Stomach (tissue), 19 donors: ENCODE measurements around the gene ZNF182. TPM values are rescaled to one million over a fixed set of nuclear protein-coding genes. Genes with fewer than 3 reads are reported as not detected.
A peak's percentile ranks its signal among the peaks of the same experiment; 100 is the strongest.

Experiments
- DNase-seq, 2 donors: peaks; one replicate each; pipeline versions ENCODE4 v3.0.0 to v3.0.0-alpha.2; 2013 to 2019
- H3K27ac ChIP-seq, 5 donors: fragments of 200-600 bp in 4 of 5; sonication (generic) in 4 of 5; one replicate each; pipeline ENCODE4 v1.5.1; 2013 to 2019; ENCODE audit warnings: mild to moderate bottlenecking in 1 of 5, moderate library complexity in 1 of 5
- H3K27me3 ChIP-seq, 3 donors: fragments of 200-600 bp; sonication (generic); one replicate each; pipeline ENCODE4 v1.5.1; 2017 to 2019; ENCODE audit warnings: mixed run types in 1 of 3
- H3K36me3 ChIP-seq, 4 donors: fragments of 200-600 bp; sonication (generic); 1 replicate in 3 of 4; 2 replicates in 1 of 4; pipeline ENCODE4 v1.5.1; 2016 to 2019
- H3K4me1 ChIP-seq, 4 donors: fragments of 200-600 bp; sonication (generic); one replicate each; pipeline ENCODE4 v1.5.1; 2016 to 2019
- H3K4me3 ChIP-seq, 4 donors: fragments of 200-600 bp; sonication (generic) in 3 of 4; one replicate each; pipeline ENCODE4 v1.5.1; 2016 to 2019; ENCODE audit warnings: mild to moderate bottlenecking in 1 of 4
- H3K9me3 ChIP-seq, 4 donors: fragments of 200-600 bp; sonication (generic); one replicate each; pipeline ENCODE4 v1.5.1; 2016 to 2019
- EP300 ChIP-seq: sonication (generic); formaldehyde crosslinking; IDR thresholded peaks from one replicate; pipeline ENCODE4 v1.6.1; 2017; ENCODE audit warnings: antibody characterized with exemption
- POLR2A ChIP-seq, 4 donors: fragments of 450-650 bp; IDR thresholded peaks; one replicate each; pipeline ENCODE4 v1.6.1; 2016; ENCODE audit warnings: antibody characterized with exemption in 4 of 4, control low read depth in 2 of 4, mild to moderate bottlenecking in 1 of 4, moderate library complexity in 1 of 4
- POLR2AphosphoS5 ChIP-seq, 3 donors: sonication (generic); formaldehyde crosslinking; IDR thresholded peaks; one replicate each; pipeline ENCODE4 v1.6.1; 2016; ENCODE audit warnings: antibody characterized with exemption in 3 of 3
- WGBS, 5 donors: extraction: QIAGEN DNeasy Blood & Tissue Kit in 3 of 5; methylation state at CpG; one replicate each; pipeline versions ENCODE4 v1.1.5 to v1.1.7; 2013 to 2018; 5-methylcytosine and 5-hydroxymethylcytosine counted together
- intact Hi-C: fragments of 100-400 bp; cut with DNase I; formaldehyde crosslinking; loops from one replicate; pipeline ENCODE4 v1.15.1; 2023; ENCODE audit warnings: low total_unique reads
- long read RNA-seq, 10 donors: transcript quantifications; one replicate each; lab custom pipeline, GENCODE V29; 2026
- polyA plus RNA-seq, 3 donors: library from polyadenylated mRNA; stranded (reverse); fragments of 200-250 nt; gene quantifications; one replicate each; pipeline ENCODE4 v1.2.3, GENCODE V29; 2013
- total RNA-seq, 5 donors: library from RNA; depleted of rRNA; stranded (reverse); fragments of >200 nt; gene quantifications; one replicate each; pipeline versions ENCODE4 v1.1.0 to v1.2.3, GENCODE V29; 2014 to 2016
- TF ChIP-seq, protein P1 (sequence below), 7 experiments: fragments of 450-650 bp in 4 of 7; fragments of 200-600 bp in 3 of 7; sonication (generic) in 3 of 7; IDR thresholded peaks; one replicate each; pipeline ENCODE4 v1.5.1; 2016 to 2019; ENCODE audit warnings: antibody characterized with exemption in 7 of 7, control low read depth in 2 of 7, mild to moderate bottlenecking in 1 of 7
- donor health status: healthy with polysubstance abuse.
- donor health status: Bipolar disorder and iron deficiency.
- donor health status: healthy.

Gene ZNF182
- total RNA-seq = 10 to 100 TPM in 2 of 5 donors, 1 to 10 TPM in 3; 1.7 to 23.3 (median 5.7) TPM
- 1 to 10 TPM; 1.7 to 3.5 (median 2.0) TPM for polyA plus RNA-seq
- long read RNA-seq, donor 1 = 0 reads
- long read RNA-seq, donor 2, partial matches to known transcripts = 0 of 1 reads
- long read RNA-seq, donor 2, other reads (novel, unspliced or antisense) = 0 of 1 reads
- long read RNA-seq, donor 3 = 0 reads
- long read RNA-seq, donor 4 = 0 reads
- long read RNA-seq, donor 5 = 0 reads
- long read RNA-seq, donor 6, partial matches to known transcripts = 0 of 2 reads
- long read RNA-seq, donor 6, other reads (novel, unspliced or antisense) = 0 of 2 reads
- long read RNA-seq, donor 7 = 0 reads
- long read RNA-seq, donor 8, partial matches to known transcripts = 0 of 1 reads
- long read RNA-seq, donor 8, other reads (novel, unspliced or antisense) = 0 of 1 reads
- long read RNA-seq, donor 9 = 0 reads
- long read RNA-seq, donor 10 = 0 reads

- Histone ChIP-seq H3K27me3 (no peaks in the 10 kb centered on the region), H3K4me3 (peak within 1 kb of the TSS; percentile 45 to 66 (median 58)), H3K36me3 (peaks cover 0 to 2% (median 0%) of the 10 kb centered on the region in 4 donors), H3K9me3 (no peaks in the 10 kb centered on the region), H3K4me1 (peaks cover 0 to 13% (median 5%) of the 10 kb centered on the region in 4 donors), H3K27ac (peak within 1 kb of the TSS; percentile 72 to 79 (median 75))
- TF ChIP-seq, protein P1, sequence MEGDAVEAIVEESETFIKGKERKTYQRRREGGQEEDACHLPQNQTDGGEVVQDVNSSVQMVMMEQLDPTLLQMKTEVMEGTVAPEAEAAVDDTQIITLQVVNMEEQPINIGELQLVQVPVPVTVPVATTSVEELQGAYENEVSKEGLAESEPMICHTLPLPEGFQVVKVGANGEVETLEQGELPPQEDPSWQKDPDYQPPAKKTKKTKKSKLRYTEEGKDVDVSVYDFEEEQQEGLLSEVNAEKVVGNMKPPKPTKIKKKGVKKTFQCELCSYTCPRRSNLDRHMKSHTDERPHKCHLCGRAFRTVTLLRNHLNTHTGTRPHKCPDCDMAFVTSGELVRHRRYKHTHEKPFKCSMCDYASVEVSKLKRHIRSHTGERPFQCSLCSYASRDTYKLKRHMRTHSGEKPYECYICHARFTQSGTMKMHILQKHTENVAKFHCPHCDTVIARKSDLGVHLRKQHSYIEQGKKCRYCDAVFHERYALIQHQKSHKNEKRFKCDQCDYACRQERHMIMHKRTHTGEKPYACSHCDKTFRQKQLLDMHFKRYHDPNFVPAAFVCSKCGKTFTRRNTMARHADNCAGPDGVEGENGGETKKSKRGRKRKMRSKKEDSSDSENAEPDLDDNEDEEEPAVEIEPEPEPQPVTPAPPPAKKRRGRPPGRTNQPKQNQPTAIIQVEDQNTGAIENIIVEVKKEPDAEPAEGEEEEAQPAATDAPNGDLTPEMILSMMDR (IDR thresholded peaks at IDR 0.05) = peak in 1 of 7 experiments; percentile 12
- TF ChIP-seq POLR2AphosphoS5 (IDR thresholded peaks at IDR 0.05) = peak; percentile 68 to 90 (median 87)
- no peak for TF ChIP-seq EP300
- peak in 1 of 4 donors; percentile 38 for TF ChIP-seq POLR2A (IDR thresholded peaks at IDR 0.05)
- WGBS, 5 donors = 0 to 37% (median 7%) methylated on average over 13 to 34 of the region's 34 CpGs
- DNase-seq = peak; percentile 93 to 97
- intact Hi-C loops = no loop called here
Observed at GRCh38 chrX:48003758-48004457, at the start of gene ZNF182. Gene ZNF182, minus strand, starts transcription at chrX:48003989. Its CDS starts 1,380 bp downstream, at chrX:48002609.

DNA sequence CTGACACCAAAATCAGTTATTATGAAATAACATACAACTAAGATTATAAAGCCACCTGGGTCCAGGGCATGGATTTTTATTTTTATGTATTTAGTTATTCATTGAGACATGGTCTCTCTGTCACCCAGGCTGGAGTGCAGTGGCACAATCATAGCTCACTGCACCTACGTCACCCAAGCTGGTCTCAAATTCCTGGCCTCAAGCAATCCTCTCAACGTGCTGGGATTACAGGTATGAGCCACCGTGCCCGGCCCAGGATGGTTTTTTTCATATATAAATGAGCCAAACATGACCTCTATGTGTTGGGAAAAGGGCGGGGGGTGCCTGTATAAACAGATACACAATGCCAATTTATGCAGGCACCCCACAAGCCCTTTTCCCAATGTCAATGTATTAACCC, 43.1 kb upstream of the ZNF182 start:
- Histone ChIP-seq H3K4me3 (no peak overlapping the region), H3K9me3 (no peaks in the 10 kb centered on the region), H3K27me3 (no peaks in the 10 kb centered on the region), H3K4me1 (no peaks in the 10 kb centered on the region), H3K36me3 (no peaks in the 10 kb centered on the region), H3K27ac (peak overlapping the region in 1 of 5 donors; percentile 39)
- TF ChIP-seq, protein P1 (IDR thresholded peaks at IDR 0.05) = no peak
- TF ChIP-seq EP300 = no peak
- no peak for TF ChIP-seq POLR2AphosphoS5 (IDR thresholded peaks at IDR 0.05)
- no peak for TF ChIP-seq POLR2A (IDR thresholded peaks at IDR 0.05)
- DNase-seq = no peak
- intact Hi-C loops = no loop called here
- WGBS, 5 donors = 62 to 79% (median 69%) methylated on average over 4 to 5 of the region's 5 CpGs

- Histone ChIP-seq H3K27ac (peak overlapping the region in 4 of 5 donors; percentile 8 to 42 (median 38)), H3K4me1 (no peaks in the 10 kb centered on the region), H3K27me3 (no peaks in the 10 kb centered on the region), H3K4me3 (no peak overlapping the region), H3K9me3 (no peaks in the 10 kb centered on the region), H3K36me3 (no peaks in the 10 kb centered on the region)
- TF ChIP-seq POLR2AphosphoS5 (IDR thresholded peaks at IDR 0.05) = no peak
- TF ChIP-seq, protein P1 (IDR thresholded peaks at IDR 0.05) = no peak
- TF ChIP-seq POLR2A (IDR thresholded peaks at IDR 0.05) = no peak
- no peak for TF ChIP-seq EP300
- 48 to 61% (median 54%) methylated on average over 8 of the region's 8 CpGs for WGBS, 5 donors
- intact Hi-C loops = no loop called here
- peak in 1 of 2 donors; percentile 72 for DNase-seq
Observed at GRCh38 chrX:48045410-48046311, 41.9 kb upstream of the ZNF182 start.

GRCh38 chrX:48043056-48043455, 39.3 kb upstream of the ZNF182 start:
- Histone ChIP-seq H3K27ac (no peak overlapping the region), H3K9me3 (no peaks in the 10 kb centered on the region), H3K4me1 (no peaks in the 10 kb centered on the region), H3K4me3 (no peak overlapping the region), H3K27me3 (no peaks in the 10 kb centered on the region), H3K36me3 (no peaks in the 10 kb centered on the region)
- TF ChIP-seq EP300 (no peak), POLR2AphosphoS5 (IDR thresholded peaks at IDR 0.05) (no peak), POLR2A (IDR thresholded peaks at IDR 0.05) (no peak)
- TF ChIP-seq, protein P1 (IDR thresholded peaks at IDR 0.05) = no peak
- intact Hi-C loops = no loop called here
- 61 to 80% (median 74%) methylated on average over 4 of the region's 4 CpGs for WGBS, 5 donors
- no peak for DNase-seq
